Trophoblast cell (in vitro differentiated cells and primary cell): ENCODE results near the gene MRPS14. TPM values are rescaled to one million over a fixed set of nuclear protein-coding genes. Genes with fewer than 3 reads are reported as not detected.

Experiments
- DNase-seq, 2 donors: peaks; one replicate each; pipeline ENCODE4 v3.0.0-alpha.2; 2016
- H2AFZ ChIP-seq: 2 replicates; pipeline ENCODE4 v1.6.1; 2013; ENCODE audit warnings: low read length, moderate library complexity, mild to moderate bottlenecking; ENCODE audit not compliant: insufficient read depth, poor library complexity
- H2AK5ac ChIP-seq: 2 replicates; pipeline ENCODE4 v1.6.1; 2013; ENCODE audit warnings: mild to moderate bottlenecking, low read length
- H2BK120ac ChIP-seq: 2 replicates; pipeline ENCODE4 v1.6.1; 2013; ENCODE audit warnings: low read length, mild to moderate bottlenecking, moderate library complexity; ENCODE audit not compliant: insufficient read depth, poor library complexity
- H2BK12ac ChIP-seq: 2 replicates; pipeline ENCODE4 v1.6.1; 2013; ENCODE audit warnings: mild to moderate bottlenecking, low read length, moderate library complexity
- H2BK5ac ChIP-seq: 2 replicates; pipeline ENCODE4 v1.6.1; 2013; ENCODE audit warnings: low read length, low read depth, moderate library complexity, mild to moderate bottlenecking; ENCODE audit not compliant: poor library complexity
- H3K14ac ChIP-seq: 2 replicates; pipeline ENCODE4 v1.6.1; 2013; ENCODE audit warnings: mild to moderate bottlenecking, low read length
- H3K18ac ChIP-seq: 2 replicates; pipeline ENCODE4 v1.6.1; 2013; ENCODE audit warnings: mild to moderate bottlenecking, low read length
- H3K23ac ChIP-seq: 2 replicates; pipeline ENCODE4 v1.6.1; 2013; ENCODE audit warnings: low read length
- H3K27ac ChIP-seq: 2 replicates; pipeline ENCODE4 v1.5.1; 2013; ENCODE audit warnings: low read depth, mild to moderate bottlenecking, inconsistent platforms, low read length, moderate library complexity
- H3K27me3 ChIP-seq: 2 replicates; pipeline ENCODE4 v1.6.1; 2013; ENCODE audit warnings: inconsistent platforms, mild to moderate bottlenecking, low read length, moderate library complexity; ENCODE audit not compliant: insufficient read depth
- H3K36me3 ChIP-seq, 2 experiments: 1 replicate in 1 of 2; 2 replicates in 1 of 2; pipeline ENCODE4 v1.6.1; 2013; ENCODE audit warnings: low read length in 2 of 2, mild to moderate bottlenecking in 2 of 2, moderate library complexity in 1 of 2; ENCODE audit not compliant: insufficient read depth in 2 of 2, control insufficient read depth in 1 of 2
- H3K4ac ChIP-seq: 2 replicates; pipeline ENCODE4 v1.6.1; 2013; ENCODE audit warnings: low read depth, mild to moderate bottlenecking, low read length, moderate library complexity
- H3K4me1 ChIP-seq, 2 experiments: 1 replicate in 1 of 2; 2 replicates in 1 of 2; pipeline ENCODE4 v1.6.1; 2013; ENCODE audit warnings: low read length in 2 of 2, mild to moderate bottlenecking in 2 of 2, moderate library complexity in 1 of 2; ENCODE audit not compliant: insufficient read depth in 2 of 2, control insufficient read depth in 1 of 2
- H3K4me2 ChIP-seq: 2 replicates; pipeline ENCODE4 v1.6.1; 2013; ENCODE audit warnings: inconsistent platforms, mild to moderate bottlenecking, low read length, moderate library complexity
- H3K4me3 ChIP-seq: 2 replicates; pipeline ENCODE4 v1.5.1; 2013; ENCODE audit warnings: mild to moderate bottlenecking, low read depth, low read length, inconsistent platforms
- H3K79me1 ChIP-seq: one replicate; pipeline ENCODE4 v1.6.1; 2013; ENCODE audit warnings: low read length
- H3K79me2 ChIP-seq: 2 replicates; pipeline ENCODE4 v1.6.1; 2013; ENCODE audit warnings: low read length, mild to moderate bottlenecking; ENCODE audit not compliant: control insufficient read depth, insufficient read depth, poor library complexity
- H3K9ac ChIP-seq: 2 replicates; pipeline ENCODE4 v1.6.1; 2013; ENCODE audit warnings: mild to moderate bottlenecking, low read length
- H3K9me3 ChIP-seq: 2 replicates; pipeline ENCODE4 v1.6.1; 2013; ENCODE audit warnings: low read depth, mild to moderate bottlenecking, control low read depth, inconsistent platforms, low read length; ENCODE audit not compliant: insufficient read depth
- H4K12ac ChIP-seq: 2 replicates; pipeline ENCODE4 v1.6.1; 2013; ENCODE audit warnings: low read depth, mild to moderate bottlenecking, low read length, moderate library complexity
- H4K8ac ChIP-seq: 2 replicates; pipeline ENCODE4 v1.6.1; 2013; ENCODE audit warnings: low read depth, mild to moderate bottlenecking, low read length, moderate library complexity
- H4K91ac ChIP-seq: one replicate; pipeline ENCODE4 v1.6.1; 2013; ENCODE audit warnings: low read depth, mild to moderate bottlenecking, low read length, moderate library complexity
- WGBS: extraction: QIAGEN DNeasy Blood & Tissue Kit; methylation state at CpG from one replicate; pipeline ENCODE4 v1.1.7; 2013; ENCODE audit warnings: missing lambda C conversion rate; ENCODE audit not compliant: insufficient read length, insufficient coverage; ENCODE audit errors: extremely low coverage; 5-methylcytosine and 5-hydroxymethylcytosine counted together
- polyA plus RNA-seq: library from polyadenylated mRNA; stranded (reverse); fragments of 200-250 nt; gene quantifications from 2 replicates; pipeline ENCODE4 v1.2.3, GENCODE V29; 2013

The MRPS14 gene
- 43.3 and 44.2 TPM in 2 replicates for polyA plus RNA-seq

DNA sequence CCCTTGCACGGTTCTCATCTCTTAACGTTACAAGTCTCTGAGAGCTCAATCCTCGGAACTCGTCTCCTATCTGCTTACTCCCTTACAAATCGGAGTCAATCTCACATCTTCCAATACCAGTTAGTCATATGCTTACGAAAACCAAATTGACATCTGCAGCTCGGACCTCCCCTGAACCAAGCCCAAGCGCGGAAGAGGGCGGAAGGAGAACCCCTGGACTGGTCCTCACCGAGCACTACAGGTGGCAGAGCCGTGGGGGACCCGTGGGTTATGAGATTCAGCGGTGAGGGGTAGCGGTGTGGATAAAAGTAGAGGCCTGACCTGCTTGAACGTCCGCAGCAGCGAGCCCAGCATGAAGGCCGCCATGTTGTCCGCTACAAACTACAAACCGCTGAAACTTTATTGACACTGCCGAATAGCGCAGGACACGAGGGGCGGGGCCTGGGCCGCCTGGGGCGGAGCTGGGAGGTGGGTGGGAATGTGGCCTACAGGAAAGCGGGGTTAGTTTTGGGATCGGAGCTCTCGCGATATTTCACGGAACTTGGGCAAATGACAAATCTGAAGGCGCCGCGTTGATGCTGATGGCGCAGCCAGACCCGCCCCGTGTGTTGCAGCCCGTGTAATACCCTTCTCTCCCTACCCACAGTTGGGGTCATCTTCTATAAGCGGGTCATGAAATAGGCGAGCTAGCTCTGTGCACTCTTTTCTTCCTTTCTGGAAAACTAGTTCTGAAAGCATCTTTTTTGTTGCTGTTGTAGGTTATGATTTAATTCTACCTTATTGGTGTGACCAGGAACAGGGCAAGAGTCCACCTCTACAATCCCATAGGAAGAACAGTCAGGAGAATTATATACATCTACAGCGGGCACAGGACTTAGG lies at the start of gene MRPS14:
MRPS14 (minus strand) TSS at position 383 of the 879 bp plus-strand sequence; CDS start at position 366, 17 bp downstream.
- H3K9ac ChIP-seq = peak within 1 kb of the TSS; percentile 95
- H3K36me3 ChIP-seq = peaks cover 0 to 2% of the 10 kb centered on the region in 2 experiments
- H2AFZ ChIP-seq = peak within 1 kb of the TSS; percentile 92
- no peak within 1 kb of the TSS for H3K27ac ChIP-seq
- peak within 1 kb of the TSS; percentile 90 for H4K12ac ChIP-seq
- no peak within 1 kb of the TSS for H2BK12ac ChIP-seq
- no peaks in the 10 kb centered on the region for H3K27me3 ChIP-seq
- H2AK5ac ChIP-seq = no peak within 1 kb of the TSS
- H4K8ac ChIP-seq = peak within 1 kb of the TSS; percentile 98
- H4K91ac ChIP-seq = peak within 1 kb of the TSS; percentile 79
- DNase-seq = peak; percentile 96 to 100
- H3K9me3 ChIP-seq = no peaks in the 10 kb centered on the region
- H2BK120ac ChIP-seq = peak within 1 kb of the TSS; percentile 78
- peaks cover 5% of the 10 kb centered on the region for H3K79me2 ChIP-seq
- H3K14ac ChIP-seq = peak within 1 kb of the TSS; percentile 86
- peak within 1 kb of the TSS; percentile 92 for H3K4me2 ChIP-seq
- no peak within 1 kb of the TSS for H3K23ac ChIP-seq
- peak within 1 kb of the TSS; percentile 85 for H3K4ac ChIP-seq
- peak within 1 kb of the TSS; percentile 83 for H3K18ac ChIP-seq
- peaks cover 4% of the 10 kb centered on the region for H3K79me1 ChIP-seq
- no CpG with 5 or more reads among the region's 42 CpGs for WGBS
- H2BK5ac ChIP-seq = no peak within 1 kb of the TSS
- no peaks in the 10 kb centered on the region for H3K4me1 ChIP-seq
- H3K4me3 ChIP-seq = peak within 1 kb of the TSS; percentile 93

DNA sequence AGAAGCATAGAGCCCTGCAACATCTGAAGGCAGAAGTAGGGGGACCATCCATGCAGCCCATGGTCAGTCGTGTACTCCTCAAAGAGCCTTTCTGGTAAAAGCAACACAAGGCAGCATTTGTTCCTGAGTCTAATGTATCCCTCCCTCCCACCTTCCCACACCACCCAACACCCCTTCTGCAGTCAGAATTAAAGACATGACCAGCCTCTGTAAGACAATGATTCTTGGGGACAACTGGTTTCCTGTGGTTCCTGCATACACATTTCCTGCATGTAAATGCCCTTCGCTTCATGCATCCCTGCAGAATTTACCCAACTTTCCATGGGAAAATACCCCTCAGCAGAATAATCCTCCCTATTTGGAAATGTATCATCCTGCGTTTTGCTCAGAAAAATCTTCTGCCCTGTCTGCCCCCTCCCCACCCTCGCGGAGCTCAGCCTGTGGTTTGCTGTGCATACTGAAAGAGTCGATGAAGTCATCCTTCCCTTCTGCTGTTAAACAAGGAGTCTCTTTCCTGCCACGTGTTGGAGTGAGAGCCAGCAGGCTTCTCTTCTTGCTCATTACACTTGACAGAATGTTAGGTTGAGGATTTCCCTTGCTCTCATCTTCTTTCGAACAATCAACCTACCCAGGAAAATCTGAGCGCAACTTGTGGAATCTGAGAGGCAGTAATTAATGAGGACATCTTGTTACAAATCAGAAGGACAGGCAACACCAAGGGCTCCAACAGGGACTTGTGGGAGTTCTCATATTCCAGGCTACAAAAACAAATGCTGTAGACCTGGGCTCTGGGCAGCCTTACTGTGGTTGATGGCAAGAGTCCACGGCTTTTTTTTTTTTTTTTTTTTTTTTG lies 49.1 kb upstream of the MRPS14 start:
- Histone ChIP-seq H4K8ac (no peak overlapping the region), H3K79me1 (no peaks in the 10 kb centered on the region), H3K79me2 (no peaks in the 10 kb centered on the region), H4K91ac (no peak overlapping the region), H3K27ac (no peak overlapping the region), H2AK5ac (no peak overlapping the region), H3K18ac (no peak overlapping the region), H4K12ac (no peak overlapping the region), H3K14ac (no peak overlapping the region), H3K4me3 (no peak overlapping the region), H3K36me3 (no peaks in the 10 kb centered on the region), H2AFZ (peak overlapping the region; percentile 17), H3K23ac (no peak overlapping the region), H3K9me3 (no peaks in the 10 kb centered on the region), H3K4me2 (peak overlapping the region; percentile 5), H3K4me1 (peaks cover 8% of the 10 kb centered on the region in 2 experiments), H3K4ac (no peak overlapping the region), H3K27me3 (no peaks in the 10 kb centered on the region), H2BK120ac (no peak overlapping the region), H3K9ac (no peak overlapping the region), H2BK12ac (no peak overlapping the region), H2BK5ac (no peak overlapping the region)
- no peak for DNase-seq
- WGBS = no CpG with 5 or more reads among the region's 10 CpGs

DNA sequence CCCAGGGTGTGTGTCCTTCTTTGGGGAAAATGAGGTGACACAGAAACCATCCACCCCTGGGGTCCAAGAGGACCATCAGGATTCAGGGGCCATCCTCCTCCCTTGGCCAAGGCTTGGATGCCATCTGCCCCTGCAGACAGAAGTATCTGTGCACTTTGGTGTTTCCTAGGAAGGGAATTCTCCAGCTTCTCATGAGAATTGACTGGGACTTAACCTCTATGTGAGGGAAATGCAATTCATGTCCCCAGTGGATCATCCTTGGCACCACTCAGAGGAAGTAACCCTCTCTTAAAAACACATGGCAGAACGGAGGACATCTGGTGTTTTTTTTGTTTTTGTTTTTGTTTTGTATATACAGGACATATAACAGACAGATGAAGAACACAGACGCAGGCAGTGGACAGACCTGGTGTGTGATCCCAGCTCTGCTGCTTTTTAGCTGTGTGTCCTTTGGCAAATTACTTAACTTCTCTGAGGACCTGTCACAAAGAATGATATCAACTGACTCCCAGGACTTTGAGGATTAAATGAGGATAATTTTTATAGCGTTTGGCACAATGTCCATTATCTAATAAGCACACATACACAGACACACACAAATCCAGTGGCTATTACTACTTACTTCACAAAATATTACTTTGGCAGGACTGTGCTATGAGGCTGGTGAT lies 48.2 kb upstream of the MRPS14 start:
- no peak overlapping the region for H4K12ac ChIP-seq
- no peak overlapping the region for H3K27ac ChIP-seq
- no peak for DNase-seq
- no peaks in the 10 kb centered on the region for H3K79me2 ChIP-seq
- H2BK12ac ChIP-seq = no peak overlapping the region
- no peak overlapping the region for H2BK5ac ChIP-seq
- H4K91ac ChIP-seq = no peak overlapping the region
- no peak overlapping the region for H3K9ac ChIP-seq
- no peak overlapping the region for H2AFZ ChIP-seq
- H4K8ac ChIP-seq = no peak overlapping the region
- H3K23ac ChIP-seq = no peak overlapping the region
- H3K4me1 ChIP-seq = peaks cover 8% of the 10 kb centered on the region in 2 experiments
- H3K79me1 ChIP-seq = no peaks in the 10 kb centered on the region
- no peaks in the 10 kb centered on the region for H3K36me3 ChIP-seq
- H3K27me3 ChIP-seq = no peaks in the 10 kb centered on the region
- no peak overlapping the region for H2AK5ac ChIP-seq
- H3K4me2 ChIP-seq = no peak overlapping the region
- no peak overlapping the region for H3K14ac ChIP-seq
- H3K18ac ChIP-seq = no peak overlapping the region
- no CpG with 5 or more reads among the region's 3 CpGs for WGBS
- H3K4ac ChIP-seq = no peak overlapping the region
- no peak overlapping the region for H2BK120ac ChIP-seq
- H3K4me3 ChIP-seq = no peak overlapping the region
- no peaks in the 10 kb centered on the region for H3K9me3 ChIP-seq

- no peaks in the 10 kb centered on the region for H3K27me3 ChIP-seq
- no peak overlapping the region for H2BK120ac ChIP-seq
- H4K12ac ChIP-seq = no peak overlapping the region
- H3K23ac ChIP-seq = no peak overlapping the region
- no peak overlapping the region for H2AK5ac ChIP-seq
- no peak overlapping the region for H2BK5ac ChIP-seq
- H3K79me2 ChIP-seq = no peaks in the 10 kb centered on the region
- no peak overlapping the region for H3K18ac ChIP-seq
- H3K36me3 ChIP-seq = no peaks in the 10 kb centered on the region
- H4K91ac ChIP-seq = no peak overlapping the region
- H3K4me2 ChIP-seq = no peak overlapping the region
- H3K4me1 ChIP-seq = peaks cover 3% of the 10 kb centered on the region in 2 experiments
- H3K9me3 ChIP-seq = no peaks in the 10 kb centered on the region
- H3K14ac ChIP-seq = no peak overlapping the region
- H3K9ac ChIP-seq = no peak overlapping the region
- H3K27ac ChIP-seq = no peak overlapping the region
- no peak overlapping the region for H3K4ac ChIP-seq
- H3K79me1 ChIP-seq = no peaks in the 10 kb centered on the region
- H2BK12ac ChIP-seq = no peak overlapping the region
- no peak overlapping the region for H3K4me3 ChIP-seq
- no peak for DNase-seq
- no peak overlapping the region for H4K8ac ChIP-seq
- no peak overlapping the region for H2AFZ ChIP-seq
Observed at GRCh38 chr1:175070818-175071217, 47.6 kb upstream of the MRPS14 start.
